Mucosa of descending colon (tissue), 3 donors: ENCODE data around the gene RIC8A. TPM values are rescaled to one million over a fixed set of nuclear protein-coding genes. Genes with fewer than 3 reads are reported as not detected.
A peak's percentile ranks its signal among the peaks of the same experiment; 100 is the strongest.

ENCODE experiments used
- ATAC-seq: fragments of 200-7000 bp; cut with Tn5 transposase; one replicate; pipeline ENCODE4 v1.9.1; 2020; ENCODE audit warnings: mild to moderate bottlenecking, moderate library complexity
- DNase-seq, 3 donors: peaks; one replicate each; pipeline ENCODE4 v3.0.0-alpha.2; 2020
- H3K36me3 ChIP-seq: fragments of 200-600 bp; one replicate; pipeline ENCODE4 v1.8.0; 2021; ENCODE audit warnings: low read depth, mild to moderate bottlenecking
- H3K4me1 ChIP-seq: fragments of 200-600 bp; one replicate; pipeline ENCODE4 v1.8.0; 2021; ENCODE audit warnings: low read depth, mild to moderate bottlenecking
- H3K4me3 ChIP-seq: fragments of 200-600 bp; one replicate; pipeline ENCODE4 v1.8.0; 2021; ENCODE audit warnings: mild to moderate bottlenecking
- H3K9me3 ChIP-seq: fragments of 200-600 bp; one replicate; pipeline ENCODE4 v1.8.0; 2021; ENCODE audit warnings: mild to moderate bottlenecking
- CTCF ChIP-seq: fragments of 200-600 bp; IDR thresholded peaks from one replicate; pipeline ENCODE4 v1.8.0; 2022; ENCODE audit warnings: antibody characterized with exemption, mild to moderate bottlenecking
- intact Hi-C, 2 donors: fragments of 100-400 bp; cut with DNase I in 1 of 2; cut with micrococcal nuclease in 1 of 2; formaldehyde crosslinking; loops; one replicate each; pipeline versions ENCODE4 v1.11.0 to v1.11.1; 2022; cut with DNase I, micrococcal nuclease
- total RNA-seq, 3 donors: library from RNA; stranded (reverse); fragmentation: NEBNext Ultra II Directional in 2 of 3; extraction: Animal tissue kit (Norgen Biotek cat#: 25700) in 2 of 3; gene quantifications; one replicate each; pipeline versions ENCODE4 v1.2.1 to v1.2.4, GENCODE V29; 2021 to 2023
- donor health status: DM: no; HTN: no; CAD: no; lungs with moderate emphysema.
- donor health status: DM: no; HTN: no; CAD: no.
- donor health status: DM: no; HTN: yes; CAD: no.

The RIC8A gene
- total RNA-seq, 3 donors from 2014 or later, result 75.1 to 93.1 (median 82.2) TPM

GRCh38 chr11:211295-211694, 3.8 kb downstream of the RIC8A start:
- Histone ChIP-seq H3K4me1 (peaks cover 9% of the 10 kb centered on the region), H3K4me3 (no peak overlapping the region), H3K36me3 (peaks cover 7% of the 10 kb centered on the region), H3K9me3 (no peaks in the 10 kb centered on the region)
- intact Hi-C loops, result no loop called here
- ATAC-seq (no peak), DNase-seq (no peak)
- no peak for TF ChIP-seq CTCF

GRCh38 chr11:211741-212140, 4.2 kb downstream of the RIC8A start:
- Histone ChIP-seq H3K4me3 (no peak overlapping the region), H3K9me3 (no peaks in the 10 kb centered on the region), H3K36me3 (peaks cover 7% of the 10 kb centered on the region), H3K4me1 (peaks cover 9% of the 10 kb centered on the region)
- DNase-seq (peak in 1 of 3 donors; percentile 42), ATAC-seq (no peak)
- intact Hi-C loops, result no loop called here
- TF ChIP-seq CTCF, result no peak

GRCh38 chr11:212150-213100, 4.9 kb downstream of the RIC8A start:
- Histone ChIP-seq H3K9me3 (no peaks in the 10 kb centered on the region), H3K4me1 (peaks cover 9% of the 10 kb centered on the region), H3K4me3 (no peak overlapping the region), H3K36me3 (peaks cover 7% of the 10 kb centered on the region)
- intact Hi-C loops, result no loop called here
- no peak for ATAC-seq
- DNase-seq, result peak in 1 of 3 donors; percentile 36
- no peak for TF ChIP-seq CTCF

GRCh38 chr11:213111-213510, 5.6 kb downstream of the RIC8A start:
- no peak for ATAC-seq
- peaks cover 9% of the 10 kb centered on the region for H3K4me1 ChIP-seq
- DNase-seq, result no peak
- no peak for TF ChIP-seq CTCF
- intact Hi-C loops, result no loop called here
- H3K36me3 ChIP-seq, result peaks cover 7% of the 10 kb centered on the region
- H3K9me3 ChIP-seq, result no peaks in the 10 kb centered on the region
- H3K4me3 ChIP-seq, result no peak overlapping the region

- Histone ChIP-seq H3K9me3 (no peaks in the 10 kb centered on the region), H3K4me1 (peaks cover 9% of the 10 kb centered on the region), H3K4me3 (no peak overlapping the region), H3K36me3 (peaks cover 7% of the 10 kb centered on the region)
- ATAC-seq (no peak), DNase-seq (no peak)
- intact Hi-C loops, result no loop called here
- TF ChIP-seq CTCF, result no peak
Observed at GRCh38 chr11:214083-214482, 6.6 kb downstream of the RIC8A start.
